DOHH2 (cell line): ENCODE results near the gene TAF3.

ENCODE experiments used
- H3F3A ChIP-seq: fragments of 200-600 bp; sonication (generic), shearing (Covaris generic); 2 replicates; pipeline ENCODE4 v1.6.0; 2016; ENCODE audit warnings: antibody characterized with exemption, mild to moderate bottlenecking; ENCODE audit not compliant: control insufficient read depth, insufficient read depth
- H3K27ac ChIP-seq: fragments of 200-600 bp; sonication (generic); 2 replicates; pipeline ENCODE4 v1.5.1; 2014; ENCODE audit warnings: low read depth, mild to moderate bottlenecking, low read length, moderate library complexity
- H3K27me3 ChIP-seq: fragments of 200-600 bp; sonication (generic); 2 replicates; pipeline ENCODE4 v1.6.1; 2014; ENCODE audit warnings: mild to moderate bottlenecking, low read length, mixed read lengths; ENCODE audit not compliant: control insufficient read depth
- H3K36me3 ChIP-seq: fragments of 200-600 bp; sonication (generic); 2 replicates; pipeline ENCODE4 v1.6.1; 2014; ENCODE audit warnings: mild to moderate bottlenecking, low read length, moderate library complexity, mixed read lengths; ENCODE audit not compliant: control insufficient read depth
- H3K4me1 ChIP-seq: fragments of 200-600 bp; sonication (generic); 2 replicates; pipeline ENCODE4 v1.6.1; 2014; ENCODE audit warnings: mild to moderate bottlenecking, low read length, mixed read lengths; ENCODE audit not compliant: control insufficient read depth
- H3K4me2 ChIP-seq: fragments of 200-600 bp; sonication (generic); 2 replicates; pipeline ENCODE4 v1.6.0; 2014; ENCODE audit warnings: mild to moderate bottlenecking, low read length, moderate library complexity
- H3K4me3 ChIP-seq: fragments of 200-600 bp; sonication (generic); 2 replicates; pipeline ENCODE4 v1.5.1; 2014; ENCODE audit warnings: mild to moderate bottlenecking, low read length, mixed read lengths
- H3K79me2 ChIP-seq: fragments of 200-600 bp; sonication (generic); 2 replicates; pipeline ENCODE4 v1.6.1; 2014; ENCODE audit warnings: mild to moderate bottlenecking, low read length, mixed read lengths; ENCODE audit not compliant: control insufficient read depth
- H3K9me2 ChIP-seq: fragments of 200-600 bp; sonication (generic); replicated peaks from 2 replicates; pipeline ENCODE4 v1.6.1; 2014; ENCODE audit warnings: mild to moderate bottlenecking, low read length, mixed read lengths; ENCODE audit not compliant: control insufficient read depth
- H3K9me3 ChIP-seq: fragments of 200-600 bp; sonication (generic); 2 replicates; pipeline ENCODE4 v1.6.1; 2014; ENCODE audit warnings: antibody characterized with exemption, low read length, mixed read lengths; ENCODE audit not compliant: control insufficient read depth, insufficient read depth
- H4K20me1 ChIP-seq: fragments of 200-600 bp; sonication (generic); 2 replicates; pipeline ENCODE4 v1.6.0; 2014; ENCODE audit warnings: low read depth, mild to moderate bottlenecking, antibody characterized with exemption, low read length, moderate library complexity; ENCODE audit not compliant: control insufficient read depth, insufficient read depth
- CTCF ChIP-seq: fragments of 200-600 bp; sonication (generic); IDR thresholded peaks from one replicate; pipeline ENCODE4 v1.5.1; 2014; ENCODE audit warnings: antibody characterized with exemption, mild to moderate bottlenecking, low read depth, low read length; ENCODE audit not compliant: poor library complexity, severe bottlenecking
- EZH2phosphoT487 ChIP-seq: fragments of 200-600 bp; sonication (generic); IDR thresholded peaks from 2 replicates; pipeline ENCODE4 v1.6.1; 2017; ENCODE audit warnings: borderline replicate concordance, mild to moderate bottlenecking, antibody characterized with exemption, low read length, moderate library complexity, mixed read lengths

Gene TAF3

GRCh38 chr10:7836571-7836970 is 18.3 kb downstream of the TAF3 start:
- no peaks in the 10 kb centered on the region for H3K9me2 ChIP-seq
- H4K20me1 ChIP-seq = no peaks in the 10 kb centered on the region
- H3F3A ChIP-seq = no peaks in the 10 kb centered on the region
- no peaks in the 10 kb centered on the region for H3K9me3 ChIP-seq
- H3K79me2 ChIP-seq = peaks cover 56% of the 10 kb centered on the region
- H3K4me3 ChIP-seq = no peak overlapping the region
- peaks cover 4% of the 10 kb centered on the region; the same call in 1 of the 2 replicates for H3K36me3 ChIP-seq
- H3K27me3 ChIP-seq = no peaks in the 10 kb centered on the region
- TF ChIP-seq CTCF (no peak), EZH2phosphoT487 (no peak)
- no peaks in the 10 kb centered on the region for H3K4me1 ChIP-seq
- H3K27ac ChIP-seq = no peak overlapping the region
- no peak overlapping the region for H3K4me2 ChIP-seq

- TF ChIP-seq EZH2phosphoT487 (no peak), CTCF (no peak)
- Histone ChIP-seq H3K4me2 (no peak overlapping the region), H3F3A (no peaks in the 10 kb centered on the region)
These were observed 28.3 kb downstream of the TAF3 start for GRCh38 chr10:7846591-7846990.

GRCh38 chr10:7853226-7853842 is 35.0 kb downstream of the TAF3 start:
- peaks cover 19% of the 10 kb centered on the region for H3K79me2 ChIP-seq
- no peaks in the 10 kb centered on the region for H4K20me1 ChIP-seq
- TF ChIP-seq CTCF (no peak), EZH2phosphoT487 (no peak)
- H3K9me2 ChIP-seq = no peaks in the 10 kb centered on the region
- no peak overlapping the region for H3K27ac ChIP-seq
- H3K36me3 ChIP-seq = no peaks in the 10 kb centered on the region
- H3F3A ChIP-seq = no peaks in the 10 kb centered on the region
- H3K4me2 ChIP-seq = no peak overlapping the region
- H3K9me3 ChIP-seq = no peaks in the 10 kb centered on the region
- H3K4me3 ChIP-seq = no peak overlapping the region
- no peaks in the 10 kb centered on the region for H3K27me3 ChIP-seq
- no peaks in the 10 kb centered on the region for H3K4me1 ChIP-seq

More at GRCh38 chr10:7846591-7846990, 28.3 kb downstream of the TAF3 start:
- Histone ChIP-seq H3K9me3 (no peaks in the 10 kb centered on the region), H3K4me3 (no peak overlapping the region), H3K36me3 (no peaks in the 10 kb centered on the region), H3K4me1 (no peaks in the 10 kb centered on the region), H3K27ac (no peak overlapping the region), H3K79me2 (peaks cover 26% of the 10 kb centered on the region), H3K27me3 (no peaks in the 10 kb centered on the region), H3K9me2 (no peaks in the 10 kb centered on the region), H4K20me1 (no peaks in the 10 kb centered on the region)
